Parathyroid adenoma (tissue), 2 donors: Measurements from ENCODE around the gene METTL25B.
A peak's percentile ranks its signal among the peaks of the same experiment; 100 is the strongest.

Experiments used
- H2AFZ ChIP-seq: fragments of 300-600 bp; sonication (generic); one replicate; pipeline ENCODE4 v1.7.0; 2017; ENCODE audit warnings: antibody characterized with exemption, mild to moderate bottlenecking
- H3K27ac ChIP-seq: fragments of 300-600 bp; sonication (generic); one replicate; pipeline ENCODE4 v1.7.0; 2017
- H3K27me3 ChIP-seq: fragments of 300-600 bp; sonication (generic); one replicate; pipeline ENCODE4 v1.7.0; 2017; ENCODE audit warnings: low read length; ENCODE audit not compliant: control insufficient read depth, insufficient read depth
- H3K36me3 ChIP-seq: fragments of 300-600 bp; sonication (generic); one replicate; pipeline ENCODE4 v1.7.0; 2017; ENCODE audit warnings: low read length; ENCODE audit not compliant: control insufficient read depth, insufficient read depth
- H3K4me1 ChIP-seq: fragments of 300-600 bp; sonication (generic); one replicate; pipeline ENCODE4 v1.7.0; 2017; ENCODE audit warnings: control low read depth
- H3K4me2 ChIP-seq: fragments of 300-600 bp; sonication (generic); one replicate; pipeline ENCODE4 v1.7.0; 2017; ENCODE audit warnings: low read length
- H3K4me3 ChIP-seq: fragments of 300-600 bp; sonication (generic); one replicate; pipeline ENCODE4 v1.7.0; 2017; ENCODE audit warnings: low read depth, low read length
- H3K79me2 ChIP-seq: fragments of 300-600 bp; sonication (generic); one replicate; pipeline ENCODE4 v1.7.0; 2017; ENCODE audit warnings: control low read depth
- H3K9ac ChIP-seq: fragments of 300-600 bp; sonication (generic); one replicate; pipeline ENCODE4 v1.7.0; 2017; ENCODE audit warnings: mild to moderate bottlenecking
- H3K9me3 ChIP-seq: fragments of 300-600 bp; sonication (generic); one replicate; pipeline ENCODE4 v1.7.0; 2017; ENCODE audit warnings: low read length; ENCODE audit not compliant: control insufficient read depth
- TF ChIP-seq, protein P1 (sequence below): fragments of 300-600 bp; sonication (generic); IDR thresholded peaks from one replicate; pipeline ENCODE4 v1.7.0; 2017; ENCODE audit warnings: antibody characterized with exemption, mild to moderate bottlenecking
- donor health status: primary hyperparathyroidism.

METTL25B gene

GRCh38 chr1:156728599-156729462 is 562 bp downstream of the METTL25B start, which contains the start of gene ISG20L2:
Gene ISG20L2 (minus strand): TSS chr1:156728766. CDS start chr1:156727652, 1,114 bp downstream.
- Histone ChIP-seq H3K27ac (peak within 1 kb of the TSS; percentile 91), H3K4me3 (peak within 1 kb of the TSS; percentile 95), H3K79me2 (peaks cover 12% of the 10 kb centered on the region), H3K27me3 (no peaks in the 10 kb centered on the region), H3K9me3 (no peaks in the 10 kb centered on the region), H3K4me2 (peak within 1 kb of the TSS; percentile 97), H2AFZ (peak within 1 kb of the TSS; percentile 76), H3K36me3 (no peaks in the 10 kb centered on the region), H3K9ac (peak within 1 kb of the TSS; percentile 76), H3K4me1 (no peaks in the 10 kb centered on the region)
- TF ChIP-seq, protein P1, sequence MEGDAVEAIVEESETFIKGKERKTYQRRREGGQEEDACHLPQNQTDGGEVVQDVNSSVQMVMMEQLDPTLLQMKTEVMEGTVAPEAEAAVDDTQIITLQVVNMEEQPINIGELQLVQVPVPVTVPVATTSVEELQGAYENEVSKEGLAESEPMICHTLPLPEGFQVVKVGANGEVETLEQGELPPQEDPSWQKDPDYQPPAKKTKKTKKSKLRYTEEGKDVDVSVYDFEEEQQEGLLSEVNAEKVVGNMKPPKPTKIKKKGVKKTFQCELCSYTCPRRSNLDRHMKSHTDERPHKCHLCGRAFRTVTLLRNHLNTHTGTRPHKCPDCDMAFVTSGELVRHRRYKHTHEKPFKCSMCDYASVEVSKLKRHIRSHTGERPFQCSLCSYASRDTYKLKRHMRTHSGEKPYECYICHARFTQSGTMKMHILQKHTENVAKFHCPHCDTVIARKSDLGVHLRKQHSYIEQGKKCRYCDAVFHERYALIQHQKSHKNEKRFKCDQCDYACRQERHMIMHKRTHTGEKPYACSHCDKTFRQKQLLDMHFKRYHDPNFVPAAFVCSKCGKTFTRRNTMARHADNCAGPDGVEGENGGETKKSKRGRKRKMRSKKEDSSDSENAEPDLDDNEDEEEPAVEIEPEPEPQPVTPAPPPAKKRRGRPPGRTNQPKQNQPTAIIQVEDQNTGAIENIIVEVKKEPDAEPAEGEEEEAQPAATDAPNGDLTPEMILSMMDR, result no peak

GRCh38 chr1:156733989-156734584 is 5.8 kb downstream of the METTL25B start:
- H3K27me3 ChIP-seq, result no peaks in the 10 kb centered on the region
- no peaks in the 10 kb centered on the region for H3K79me2 ChIP-seq
- H3K4me2 ChIP-seq, result no peak overlapping the region
- H3K9me3 ChIP-seq, result no peaks in the 10 kb centered on the region
- H3K4me3 ChIP-seq, result no peak overlapping the region
- H3K27ac ChIP-seq, result no peak overlapping the region
- no peak overlapping the region for H2AFZ ChIP-seq
- no peak overlapping the region for H3K9ac ChIP-seq
- TF ChIP-seq, protein P1, result no peak
- H3K4me1 ChIP-seq, result no peaks in the 10 kb centered on the region
- H3K36me3 ChIP-seq, result no peaks in the 10 kb centered on the region

DNA sequence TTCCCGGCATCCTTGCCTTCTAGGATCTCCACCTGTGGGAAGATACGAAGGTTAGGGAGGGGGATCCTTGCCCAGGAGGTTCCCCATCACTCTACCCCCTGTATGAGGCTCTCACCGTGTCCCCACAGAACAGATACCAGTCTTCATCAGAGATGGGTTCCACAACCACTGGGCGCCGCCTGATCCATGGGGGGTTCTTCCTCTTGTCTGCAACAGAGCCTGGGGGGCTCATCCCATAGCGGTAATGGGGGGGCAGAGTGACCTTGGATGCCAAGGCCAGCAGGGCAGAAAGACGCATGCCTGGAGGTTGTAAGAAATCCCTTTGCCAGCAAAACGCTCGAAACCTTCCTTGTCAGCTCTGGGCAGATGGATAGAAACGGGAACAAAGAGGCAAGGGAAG is 10.1 kb downstream of the METTL25B start:
- Histone ChIP-seq H3K4me3 (no peak overlapping the region), H3K27me3 (no peaks in the 10 kb centered on the region), H3K4me1 (peaks cover 4% of the 10 kb centered on the region), H3K36me3 (no peaks in the 10 kb centered on the region), H3K9ac (no peak overlapping the region), H2AFZ (no peak overlapping the region), H3K4me2 (no peak overlapping the region), H3K9me3 (no peaks in the 10 kb centered on the region), H3K79me2 (no peaks in the 10 kb centered on the region), H3K27ac (no peak overlapping the region)
- TF ChIP-seq, protein P1, result no peak

GRCh38 chr1:156738916-156739315 is 10.6 kb downstream of the METTL25B start:
- no peaks in the 10 kb centered on the region for H3K79me2 ChIP-seq
- no peaks in the 10 kb centered on the region for H3K9me3 ChIP-seq
- H3K27me3 ChIP-seq, result no peaks in the 10 kb centered on the region
- no peak overlapping the region for H3K4me2 ChIP-seq
- H3K9ac ChIP-seq, result no peak overlapping the region
- H3K4me3 ChIP-seq, result no peak overlapping the region
- H3K36me3 ChIP-seq, result no peaks in the 10 kb centered on the region
- H3K27ac ChIP-seq, result no peak overlapping the region
- no peak overlapping the region for H2AFZ ChIP-seq
- H3K4me1 ChIP-seq, result peaks cover 4% of the 10 kb centered on the region
- TF ChIP-seq, protein P1, result no peak
